NB4 (cell line): Measurements from ENCODE around the gene PTPRG.

Experiments used
- CTCF ChIP-seq: IDR thresholded peaks from one replicate; pipeline ENCODE4 v1.5.1; 2012; ENCODE audit warnings: low read depth, low read length
- MAX ChIP-seq: IDR thresholded peaks from 2 replicates; pipeline ENCODE4 v1.6.1; 2011; ENCODE audit warnings: low read depth, low read length
- MYC ChIP-seq: IDR thresholded peaks from 2 replicates; pipeline ENCODE4 v1.6.1; 2011; ENCODE audit warnings: low read depth, low read length
- POLR2A ChIP-seq: IDR thresholded peaks from 2 replicates; pipeline ENCODE4 v1.6.1; 2011; ENCODE audit warnings: mild to moderate bottlenecking; ENCODE audit not compliant: insufficient read length; ENCODE audit errors: extremely low read depth

GRCh38 chr3:61578667-61579367 lies 17.4 kb downstream of the PTPRG start:
- TF ChIP-seq CTCF (no peak), POLR2A (no peak), MYC (no peak), MAX (no peak)
